Activated CD8-positive, alpha-beta T cell treated with anti-CD3 and anti-CD28 coated beads, Interleukin-2, amount 10 ng/mL, durations not matched to agents 7 days and 5 days (primary cell): ENCODE data around the gene NAA40. TPM values are rescaled to one million over a fixed set of nuclear protein-coding genes. Genes with fewer than 3 reads are reported as not detected.

Experiments
- ATAC-seq: fragments of 150-1000 bp; cut with Tn5 transposase; one replicate; pipeline ENCODE4 v1.10.0; 2021; ENCODE audit warnings: moderate library complexity
- CTCF ChIA-PET: fragments of 350-600 bp; sonication (Branson Sonifier 250); formaldehyde crosslinking; loops from one replicate; lab custom pipeline; 2021; ENCODE audit warnings: antibody characterized with exemption; lab: Charles Lee
- POLR2A ChIA-PET: fragments of 350-600 bp; sonication (Branson Sonifier 250); formaldehyde crosslinking; loops from one replicate; lab custom pipeline; 2021; ENCODE audit warnings: antibody characterized with exemption; lab: Charles Lee
- DNase-seq: peaks from one replicate; pipeline ENCODE4 v3.0.0-alpha.2; 2020
- H3K27ac Mint-ChIP-seq: one replicate; pipeline ENCODE4 v1.8.0; 2021; ENCODE audit warnings: mild to moderate bottlenecking, mixed read lengths
- H3K27me3 Mint-ChIP-seq: one replicate; pipeline ENCODE4 v1.8.0; 2021; ENCODE audit warnings: low read depth, mixed read lengths
- H3K36me3 Mint-ChIP-seq: one replicate; pipeline ENCODE4 v1.8.0; 2021; ENCODE audit warnings: low read depth, mixed read lengths
- H3K4me1 Mint-ChIP-seq: one replicate; pipeline ENCODE4 v1.8.0; 2021; ENCODE audit warnings: low read depth, mixed read lengths
- H3K4me3 Mint-ChIP-seq: one replicate; pipeline ENCODE4 v1.8.0; 2021; ENCODE audit warnings: mild to moderate bottlenecking, mixed read lengths
- H3K9me3 Mint-ChIP-seq: one replicate; pipeline ENCODE4 v1.8.0; 2022; ENCODE audit warnings: mixed read lengths; ENCODE audit not compliant: insufficient read depth
- total RNA-seq, 2 experiments: library from RNA; stranded (reverse); gene quantifications; one replicate each; pipeline ENCODE4 v1.2.3, GENCODE V29; 2021

The NAA40 gene
- total RNA-seq, 2 experiments from 2014 or later: 42.6 to 44.9 TPM

DNA sequence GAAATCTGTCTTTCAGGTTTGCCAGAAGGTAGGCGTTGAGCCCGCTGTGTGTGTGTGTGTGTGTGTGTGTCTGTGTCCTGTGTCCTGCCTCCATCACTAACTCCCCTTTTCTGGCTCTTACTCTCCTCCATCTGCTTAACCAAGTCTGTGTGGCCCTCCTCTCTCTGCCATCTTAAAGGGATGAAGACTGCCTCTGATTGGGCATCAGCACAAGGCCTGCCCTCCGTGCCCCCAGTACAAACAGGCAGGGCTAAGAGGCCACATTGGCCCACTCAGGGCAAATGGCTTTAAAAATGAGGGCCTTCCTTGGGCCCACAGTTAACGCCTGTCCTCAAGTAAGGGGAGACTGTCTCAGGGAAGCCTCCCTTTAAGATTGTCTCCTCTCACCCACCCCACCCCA is 32.7 kb upstream of the NAA40 start:
- H3K36me3 Mint-ChIP-seq: peaks cover 47% of the 10 kb centered on the region

GRCh38 chr11:63906585-63906984 is 32.2 kb upstream of the NAA40 start:
- Mint-ChIP-seq H3K36me3 (peaks cover 44% of the 10 kb centered on the region), H3K9me3 (no peaks in the 10 kb centered on the region), H3K4me1 (peaks cover 3% of the 10 kb centered on the region), H3K27ac (peak overlapping the region; percentile 30), H3K27me3 (no peaks in the 10 kb centered on the region), H3K4me3 (no peak overlapping the region)
- peak; percentile 62 for DNase-seq
- ATAC-seq: peak; percentile 32
- ChIA-PET CTCF (interaction anchor here (0.5 to 2.1 kb wide), 13 partner anchors 9 to 112 kb away, joined by 3 to 44 read pairs (median 4); partner anchors contain the start of genes MARK2 and RCOR2), POLR2A (interaction anchor here (0.8 to 1.5 kb wide), 2 partner anchors 32 to 68 kb away, joined by 3 to 5 read pairs; partner anchors contain the start of genes MARK2 and NAA40)

More for the DNA sequence above, 32.7 kb upstream of the NAA40 start:
- no peak overlapping the region for H3K4me3 Mint-ChIP-seq
- no peaks in the 10 kb centered on the region for H3K9me3 Mint-ChIP-seq
- ATAC-seq: no peak
- ChIA-PET CTCF (interaction anchor here (0.7 to 2.1 kb wide), 10 partner anchors 9 to 69 kb away, joined by 3 to 44 read pairs (median 4); partner anchors contain the start of genes MARK2 and RCOR2), POLR2A (interaction anchor here (1.5 kb wide), 1 partner anchor 67 kb away, joined by 5 read pairs; the partner anchor contains the start of gene MARK2)
- no peak overlapping the region for H3K27ac Mint-ChIP-seq
- H3K27me3 Mint-ChIP-seq: no peaks in the 10 kb centered on the region
- H3K4me1 Mint-ChIP-seq: peaks cover 3% of the 10 kb centered on the region
- DNase-seq: no peak

- no peak overlapping the region for H3K27ac Mint-ChIP-seq
- no peak overlapping the region for H3K4me3 Mint-ChIP-seq
- no peak for ATAC-seq
- H3K27me3 Mint-ChIP-seq: no peaks in the 10 kb centered on the region
- H3K9me3 Mint-ChIP-seq: no peaks in the 10 kb centered on the region
- POLR2A ChIA-PET: interaction anchor here (0.8 to 1.5 kb wide), 2 partner anchors 32 to 68 kb away, joined by 3 to 5 read pairs; partner anchors contain the start of genes MARK2 and NAA40
- no peak for DNase-seq
- H3K36me3 Mint-ChIP-seq: peaks cover 40% of the 10 kb centered on the region
- peaks cover 3% of the 10 kb centered on the region for H3K4me1 Mint-ChIP-seq
- CTCF ChIA-PET: interaction anchor here (0.5 to 2.1 kb wide), 13 partner anchors 10 to 112 kb away, joined by 3 to 44 read pairs (median 3); partner anchors contain the start of genes MARK2 and RCOR2
Observed at GRCh38 chr11:63907063-63907462, 31.7 kb upstream of the NAA40 start.

DNA sequence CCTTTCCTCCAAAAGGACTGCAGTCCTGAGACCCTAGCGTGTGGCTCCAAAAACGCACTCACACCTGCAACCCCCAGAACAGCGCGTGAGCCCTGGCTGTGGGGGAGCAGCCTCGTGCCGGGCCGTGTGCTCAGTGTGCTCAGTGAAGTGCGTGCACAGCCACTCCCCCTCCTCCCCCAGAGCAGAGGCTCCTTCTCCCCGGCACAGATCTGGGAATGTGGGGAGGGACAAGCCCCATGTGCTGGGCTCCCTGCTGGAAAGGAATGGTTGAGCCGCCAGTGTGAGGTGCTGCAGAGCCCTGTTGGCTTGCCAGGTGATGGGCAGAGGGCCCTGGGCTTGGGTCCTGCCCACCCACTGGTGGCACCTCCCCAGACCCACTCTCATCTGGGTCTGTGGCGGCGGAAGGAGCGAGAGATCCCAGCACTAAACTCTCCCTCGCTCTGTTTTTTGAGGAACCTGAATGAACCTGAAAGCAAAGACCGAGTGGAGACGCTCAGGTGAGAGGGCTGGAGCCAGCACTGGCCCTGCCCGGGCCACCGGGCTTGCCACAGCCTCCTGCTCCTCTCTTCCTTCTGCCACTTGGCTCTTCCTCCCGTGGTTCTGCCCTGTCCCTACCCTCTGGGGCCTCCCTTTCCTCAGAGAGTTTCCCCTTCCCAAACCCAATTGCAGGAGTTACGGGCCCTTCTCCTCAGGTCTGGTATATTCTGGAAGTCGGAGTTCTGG is 30.8 kb upstream of the NAA40 start:
- Mint-ChIP-seq H3K27ac (no peak overlapping the region), H3K27me3 (no peaks in the 10 kb centered on the region), H3K4me1 (peaks cover 3% of the 10 kb centered on the region), H3K4me3 (no peak overlapping the region), H3K9me3 (no peaks in the 10 kb centered on the region), H3K36me3 (peaks cover 39% of the 10 kb centered on the region)
- ATAC-seq (no peak), DNase-seq (no peak)
- ChIA-PET POLR2A (no interaction called here), CTCF (interaction anchor here (1.0 to 1.9 kb wide), 2 partner anchors 37 to 71 kb away, joined by 3 to 44 read pairs; partner anchors contain the start of gene MARK2)

- CTCF ChIA-PET: no interaction called here
- peaks cover 3% of the 10 kb centered on the region for H3K4me1 Mint-ChIP-seq
- H3K4me3 Mint-ChIP-seq: no peak overlapping the region
- H3K27me3 Mint-ChIP-seq: no peaks in the 10 kb centered on the region
- no peak for ATAC-seq
- no peak overlapping the region for H3K27ac Mint-ChIP-seq
- DNase-seq: no peak
- no peaks in the 10 kb centered on the region for H3K9me3 Mint-ChIP-seq
- POLR2A ChIA-PET: no interaction called here
- H3K36me3 Mint-ChIP-seq: peaks cover 31% of the 10 kb centered on the region
Observed at GRCh38 chr11:63908631-63909401, 30.0 kb upstream of the NAA40 start.

DNA sequence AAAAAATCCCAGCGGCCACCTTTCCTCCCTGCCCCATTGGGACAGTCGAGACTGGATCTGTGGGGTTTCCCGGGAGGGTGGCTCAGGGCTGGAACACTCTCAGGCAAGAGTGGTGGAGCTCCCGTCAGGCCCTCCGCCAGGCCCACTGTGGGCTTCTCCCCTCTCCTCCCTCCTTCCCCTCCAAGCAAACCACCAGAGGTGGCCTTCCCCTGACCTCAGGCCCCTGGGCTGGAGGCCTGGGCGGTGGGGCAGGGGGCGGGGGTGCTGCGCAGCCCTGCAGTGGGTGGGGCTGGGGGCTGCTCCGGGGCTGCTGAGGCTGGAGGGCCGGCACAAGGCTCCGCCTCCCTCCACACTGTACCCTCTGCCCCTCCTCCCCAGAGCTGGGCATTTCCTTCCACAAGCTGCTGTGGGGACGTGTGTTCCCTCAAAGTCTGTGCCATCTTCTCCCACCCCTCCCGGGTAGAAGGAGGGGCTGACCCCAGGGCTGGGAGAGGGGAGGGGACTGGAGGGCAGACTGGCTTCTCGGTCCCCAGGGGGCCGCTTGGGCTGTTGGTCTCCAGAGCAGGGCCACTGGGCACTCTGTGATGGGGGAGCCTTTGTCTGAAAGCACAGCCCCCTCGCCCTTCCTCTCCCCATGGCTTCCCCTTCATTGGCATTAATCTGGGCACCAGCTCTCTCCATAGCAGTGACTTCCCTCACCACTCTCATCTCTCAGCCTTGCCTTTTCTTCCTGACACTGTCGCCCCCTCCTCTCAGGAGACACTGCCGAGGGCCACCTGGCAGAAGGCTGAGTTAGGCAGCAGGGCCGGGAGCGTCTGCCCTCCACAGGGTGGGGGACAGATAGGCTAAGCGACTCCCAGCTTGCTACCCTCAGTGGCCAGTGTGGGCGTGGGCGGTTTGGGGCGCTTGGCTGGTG is 29.0 kb upstream of the NAA40 start:
- H3K27me3 Mint-ChIP-seq: no peaks in the 10 kb centered on the region
- H3K27ac Mint-ChIP-seq: peak overlapping the region; percentile 28
- ATAC-seq (no peak), DNase-seq (no peak)
- ChIA-PET POLR2A (interaction anchor here (0.6 kb wide), 1 partner anchor 68 kb away, joined by 3 read pairs; no protein-coding TSS in a partner anchor), CTCF (interaction anchor here (1.2 to 1.9 kb wide), 2 partner anchors 10 to 36 kb away, joined by 3 read pairs; no protein-coding TSS in a partner anchor)
- H3K4me3 Mint-ChIP-seq: no peak overlapping the region
- peaks cover 21% of the 10 kb centered on the region for H3K36me3 Mint-ChIP-seq
- H3K4me1 Mint-ChIP-seq: peaks cover 3% of the 10 kb centered on the region
- H3K9me3 Mint-ChIP-seq: no peaks in the 10 kb centered on the region

DNA sequence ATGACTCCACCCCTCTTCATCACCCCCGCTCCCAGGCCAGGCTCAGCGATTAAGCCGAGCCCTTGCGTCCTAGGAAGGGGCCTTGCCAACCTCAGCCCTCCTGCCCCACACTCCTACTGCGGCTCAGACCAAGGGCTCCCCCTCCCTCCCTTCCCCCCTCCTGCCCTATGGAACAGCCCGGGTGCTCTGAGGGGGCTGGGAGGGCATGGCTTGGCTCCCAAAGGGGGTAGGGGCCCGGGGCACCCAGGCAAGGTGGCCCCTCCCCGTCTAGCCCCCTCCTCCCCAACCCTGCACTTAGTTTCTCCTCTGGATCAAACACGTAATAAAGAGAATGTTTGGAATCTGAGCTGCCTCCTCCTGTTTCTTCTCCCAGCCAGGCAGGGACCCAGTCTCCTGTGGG is 28.1 kb upstream of the NAA40 start:
- ATAC-seq: no peak
- no peak for DNase-seq
- ChIA-PET POLR2A (no interaction called here), CTCF (interaction anchor here (1.2 to 1.9 kb wide), 3 partner anchors 11 to 73 kb away, joined by 3 to 4 read pairs (median 3); no protein-coding TSS in a partner anchor)
- Mint-ChIP-seq H3K36me3 (peaks cover 14% of the 10 kb centered on the region), H3K27ac (no peak overlapping the region), H3K27me3 (peaks cover 2% of the 10 kb centered on the region), H3K4me1 (peaks cover 3% of the 10 kb centered on the region), H3K9me3 (no peaks in the 10 kb centered on the region), H3K4me3 (no peak overlapping the region)

- ChIA-PET POLR2A (interaction anchor here (0.7 kb wide), 1 partner anchor 63 kb away, joined by 3 read pairs; the partner anchor contains the start of gene COX8A), CTCF (interaction anchor here (1.2 to 1.4 kb wide), 2 partner anchors 34 to 74 kb away, joined by 3 to 4 read pairs; no protein-coding TSS in a partner anchor)
- Mint-ChIP-seq H3K36me3 (peaks cover 10% of the 10 kb centered on the region), H3K27ac (no peak overlapping the region), H3K4me3 (no peak overlapping the region), H3K4me1 (peaks cover 6% of the 10 kb centered on the region), H3K9me3 (no peaks in the 10 kb centered on the region), H3K27me3 (peaks cover 5% of the 10 kb centered on the region)
- DNase-seq (no peak), ATAC-seq (no peak)
Observed at GRCh38 chr11:63911440-63911839, 27.4 kb upstream of the NAA40 start.

- ATAC-seq (no peak), DNase-seq (no peak)
- Mint-ChIP-seq H3K27me3 (peaks cover 6% of the 10 kb centered on the region), H3K9me3 (no peaks in the 10 kb centered on the region), H3K4me1 (peaks cover 5% of the 10 kb centered on the region), H3K36me3 (peaks cover 8% of the 10 kb centered on the region), H3K27ac (no peak overlapping the region), H3K4me3 (no peak overlapping the region)
- ChIA-PET CTCF (interaction anchor here (1.0 to 2.2 kb wide), 3 partner anchors 73 to 75 kb away, joined by 3 to 10 read pairs (median 4); partner anchors contain the start of gene MARK2), POLR2A (no interaction called here)
Observed at GRCh38 chr11:63911876-63912275, 26.9 kb upstream of the NAA40 start.

GRCh38 chr11:63912678-63913077 is 26.1 kb upstream of the NAA40 start:
- POLR2A ChIA-PET: no interaction called here
- H3K27ac Mint-ChIP-seq: no peak overlapping the region
- DNase-seq (no peak), ATAC-seq (no peak)
- no peak overlapping the region for H3K4me3 Mint-ChIP-seq
- CTCF ChIA-PET: interaction anchor here (1.0 to 2.2 kb wide), 2 partner anchors 74 to 76 kb away, joined by 3 to 10 read pairs; partner anchors contain the start of gene MARK2
- H3K36me3 Mint-ChIP-seq: peaks cover 5% of the 10 kb centered on the region
- peaks cover 8% of the 10 kb centered on the region for H3K4me1 Mint-ChIP-seq
- peaks cover 8% of the 10 kb centered on the region for H3K27me3 Mint-ChIP-seq
- no peaks in the 10 kb centered on the region for H3K9me3 Mint-ChIP-seq
